PC-9 (cell line): ENCODE results near the gene PGP.

ENCODE experiments used
- EZH2 ChIP-seq: fragments of 200-600 bp; sonication (generic); IDR thresholded peaks from 2 replicates; pipeline ENCODE4 v1.8.0; 2017; ENCODE audit warnings: antibody characterized with exemption, low read depth
- TF ChIP-seq, protein P1 (sequence below): fragments of 200-600 bp; sonication (generic); conservative IDR thresholded peaks from 2 replicates; pipeline ENCODE4 v1.6.1; 2017; ENCODE audit warnings: mixed run types, antibody characterized with exemption, mild to moderate bottlenecking, moderate library complexity

GRCh38 chr16:2177561-2177960 is 37.1 kb downstream of the PGP start:
- TF ChIP-seq, protein P1, sequence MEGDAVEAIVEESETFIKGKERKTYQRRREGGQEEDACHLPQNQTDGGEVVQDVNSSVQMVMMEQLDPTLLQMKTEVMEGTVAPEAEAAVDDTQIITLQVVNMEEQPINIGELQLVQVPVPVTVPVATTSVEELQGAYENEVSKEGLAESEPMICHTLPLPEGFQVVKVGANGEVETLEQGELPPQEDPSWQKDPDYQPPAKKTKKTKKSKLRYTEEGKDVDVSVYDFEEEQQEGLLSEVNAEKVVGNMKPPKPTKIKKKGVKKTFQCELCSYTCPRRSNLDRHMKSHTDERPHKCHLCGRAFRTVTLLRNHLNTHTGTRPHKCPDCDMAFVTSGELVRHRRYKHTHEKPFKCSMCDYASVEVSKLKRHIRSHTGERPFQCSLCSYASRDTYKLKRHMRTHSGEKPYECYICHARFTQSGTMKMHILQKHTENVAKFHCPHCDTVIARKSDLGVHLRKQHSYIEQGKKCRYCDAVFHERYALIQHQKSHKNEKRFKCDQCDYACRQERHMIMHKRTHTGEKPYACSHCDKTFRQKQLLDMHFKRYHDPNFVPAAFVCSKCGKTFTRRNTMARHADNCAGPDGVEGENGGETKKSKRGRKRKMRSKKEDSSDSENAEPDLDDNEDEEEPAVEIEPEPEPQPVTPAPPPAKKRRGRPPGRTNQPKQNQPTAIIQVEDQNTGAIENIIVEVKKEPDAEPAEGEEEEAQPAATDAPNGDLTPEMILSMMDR = no peak
- no peak for TF ChIP-seq EZH2
